Bronchial epithelial cell (primary cell): ENCODE measurements around the gene RETREG3. TPM values are rescaled to one million over a fixed set of nuclear protein-coding genes. Genes with fewer than 3 reads are reported as not detected.

ENCODE experiments used
- DNase-seq: peaks from one replicate; pipeline ENCODE4 v3.0.0-alpha.2; 2010; ENCODE audit warnings: low read depth
- FAIRE-seq: peaks from 2 replicates; lab custom pipeline; 2011; peaks lifted over from hg19 to GRCh38; lab: Jason Lieb, UNC
- H3K27me3 ChIP-seq: 2 replicates; pipeline ENCODE4 v1.5.1; 2011; ENCODE audit warnings: low read length; ENCODE audit not compliant: control insufficient read depth, insufficient read depth
- H3K36me3 ChIP-seq: 2 replicates; pipeline ENCODE4 v1.5.1; 2011; ENCODE audit warnings: low read length; ENCODE audit not compliant: control insufficient read depth, insufficient read depth
- H3K4me3 ChIP-seq: 2 replicates; pipeline ENCODE4 v1.5.1; 2011; ENCODE audit warnings: mild to moderate bottlenecking, low read depth, low read length, control low read depth
- total RNA-seq: library from RNA; depleted of rRNA; stranded (reverse); fragments of >200 nt; gene quantifications from 2 replicates; pipeline ENCODE4 v1.2.1, GENCODE V29; 2014
- TF ChIP-seq, protein P1 (sequence below): IDR thresholded peaks from 2 replicates; pipeline ENCODE4 v1.5.1; 2011; ENCODE audit warnings: mild to moderate bottlenecking, moderate library complexity, low read length, control low read depth, inconsistent platforms; ENCODE audit not compliant: insufficient read depth, severe bottlenecking

RETREG3 gene
- total RNA-seq, 1 donor from 2014 or later = 66.1 TPM

DNA sequence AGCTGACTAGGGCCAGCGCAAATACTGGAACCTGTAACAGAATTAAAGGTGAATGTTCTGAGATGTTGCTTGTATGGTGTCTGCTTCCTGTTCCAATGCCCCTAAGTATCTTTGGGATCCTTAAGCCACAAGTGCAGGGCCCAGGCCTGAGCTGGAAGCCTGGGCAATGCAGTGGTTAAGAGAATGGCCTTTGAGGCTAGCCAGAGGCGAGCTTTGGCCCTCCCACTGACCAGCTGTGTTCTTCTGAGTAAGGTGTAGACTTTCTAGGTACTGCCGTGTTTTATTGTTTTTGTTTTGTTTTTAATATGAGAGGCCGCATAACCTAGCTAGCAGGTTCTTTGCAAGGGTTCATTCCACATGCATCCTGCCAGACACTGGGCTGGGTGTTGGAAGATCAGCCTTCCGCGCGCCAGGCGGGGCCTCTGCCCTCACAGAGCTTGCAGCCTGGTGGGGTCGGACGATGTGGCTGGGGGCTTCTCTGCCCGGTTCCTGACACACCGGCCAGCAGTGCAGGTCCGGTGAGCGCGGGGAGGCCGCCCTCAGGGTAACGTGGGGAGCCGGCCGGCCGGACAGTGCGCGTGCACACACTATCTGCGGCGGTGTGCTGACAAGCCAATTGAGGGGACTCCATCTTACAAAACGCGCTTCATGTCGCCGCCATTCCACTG is 42.8 kb downstream of the RETREG3 start:
- H3K36me3 ChIP-seq = peaks cover 45% of the 10 kb centered on the region
- no peaks in the 10 kb centered on the region for H3K27me3 ChIP-seq
- FAIRE-seq (no peak), DNase-seq (no peak)
- H3K4me3 ChIP-seq = peak overlapping the region; percentile 99
- TF ChIP-seq, protein P1, sequence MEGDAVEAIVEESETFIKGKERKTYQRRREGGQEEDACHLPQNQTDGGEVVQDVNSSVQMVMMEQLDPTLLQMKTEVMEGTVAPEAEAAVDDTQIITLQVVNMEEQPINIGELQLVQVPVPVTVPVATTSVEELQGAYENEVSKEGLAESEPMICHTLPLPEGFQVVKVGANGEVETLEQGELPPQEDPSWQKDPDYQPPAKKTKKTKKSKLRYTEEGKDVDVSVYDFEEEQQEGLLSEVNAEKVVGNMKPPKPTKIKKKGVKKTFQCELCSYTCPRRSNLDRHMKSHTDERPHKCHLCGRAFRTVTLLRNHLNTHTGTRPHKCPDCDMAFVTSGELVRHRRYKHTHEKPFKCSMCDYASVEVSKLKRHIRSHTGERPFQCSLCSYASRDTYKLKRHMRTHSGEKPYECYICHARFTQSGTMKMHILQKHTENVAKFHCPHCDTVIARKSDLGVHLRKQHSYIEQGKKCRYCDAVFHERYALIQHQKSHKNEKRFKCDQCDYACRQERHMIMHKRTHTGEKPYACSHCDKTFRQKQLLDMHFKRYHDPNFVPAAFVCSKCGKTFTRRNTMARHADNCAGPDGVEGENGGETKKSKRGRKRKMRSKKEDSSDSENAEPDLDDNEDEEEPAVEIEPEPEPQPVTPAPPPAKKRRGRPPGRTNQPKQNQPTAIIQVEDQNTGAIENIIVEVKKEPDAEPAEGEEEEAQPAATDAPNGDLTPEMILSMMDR = no peak

DNA sequence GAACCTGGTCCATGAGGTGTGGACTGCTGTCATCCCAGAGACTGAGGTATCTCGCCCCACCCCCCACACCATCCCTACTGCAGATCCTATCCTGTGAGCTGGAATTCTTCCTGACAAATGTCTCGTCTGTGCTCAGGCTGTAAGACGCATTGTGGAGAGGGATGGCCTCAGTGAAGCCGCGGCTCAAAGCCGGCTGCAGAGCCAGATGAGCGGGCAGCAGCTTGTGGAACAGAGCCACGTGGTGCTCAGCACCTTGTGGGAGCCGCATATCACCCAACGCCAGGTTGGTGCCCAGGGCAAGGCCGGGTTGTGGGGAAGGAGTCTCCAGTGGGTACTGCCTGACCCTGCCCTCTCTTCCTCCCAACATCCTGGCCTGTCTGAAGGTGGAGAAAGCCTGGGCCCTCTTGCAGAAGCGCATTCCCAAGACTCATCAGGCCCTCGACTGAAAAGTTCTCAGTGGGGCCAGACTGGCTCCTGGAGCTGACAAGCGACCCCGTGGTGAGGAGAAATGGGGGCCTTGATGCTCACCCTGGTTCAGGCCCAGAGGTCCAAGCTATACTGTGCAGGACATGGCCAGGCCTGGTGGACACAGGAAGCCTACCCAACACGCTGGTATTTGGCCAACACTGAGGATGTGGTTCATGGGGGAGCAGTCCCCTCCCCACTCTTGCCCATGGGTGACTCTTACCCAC is 43.5 kb downstream of the RETREG3 start:
- FAIRE-seq = no peak
- Histone ChIP-seq H3K27me3 (no peaks in the 10 kb centered on the region), H3K36me3 (peaks cover 44% of the 10 kb centered on the region), H3K4me3 (no peak overlapping the region)
- no peak for DNase-seq
- TF ChIP-seq, protein P1 = no peak

DNA sequence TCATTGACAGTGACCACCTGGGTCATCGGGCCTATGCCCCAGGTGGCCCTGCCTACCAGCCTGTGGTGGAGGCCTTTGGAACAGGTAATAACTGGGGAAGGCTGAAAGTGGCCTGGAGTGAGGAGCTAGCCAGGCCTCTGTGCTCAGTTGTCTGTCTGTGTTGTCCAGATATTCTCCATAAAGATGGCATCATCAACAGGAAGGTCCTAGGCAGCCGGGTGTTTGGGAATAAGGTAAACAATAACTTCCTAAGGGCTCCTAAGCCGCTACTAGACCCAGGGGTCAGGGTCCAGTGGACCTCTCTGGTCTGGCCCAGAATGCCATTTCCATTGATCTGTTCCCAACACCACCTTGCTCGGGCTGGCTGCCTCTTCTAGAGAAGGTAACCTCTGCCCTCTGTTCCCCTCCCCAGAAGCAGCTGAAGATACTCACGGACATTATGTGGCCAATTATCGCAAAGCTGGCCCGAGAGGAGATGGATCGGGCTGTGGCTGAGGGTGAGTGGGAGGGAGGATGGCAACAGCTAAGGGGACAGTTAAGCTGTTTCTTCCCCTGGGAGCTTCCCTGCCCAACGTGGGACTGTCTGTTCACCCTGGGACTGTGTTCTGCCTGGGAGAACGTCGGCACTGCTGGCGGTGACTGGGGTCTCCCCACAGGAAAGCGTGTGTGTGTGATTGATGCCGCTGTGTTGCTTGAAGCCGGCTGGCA is 44.2 kb downstream of the RETREG3 start:
- H3K36me3 ChIP-seq = peaks cover 41% of the 10 kb centered on the region
- H3K4me3 ChIP-seq = no peak overlapping the region
- no peak for DNase-seq
- FAIRE-seq = no peak
- TF ChIP-seq, protein P1 = no peak
- no peaks in the 10 kb centered on the region for H3K27me3 ChIP-seq

DNA sequence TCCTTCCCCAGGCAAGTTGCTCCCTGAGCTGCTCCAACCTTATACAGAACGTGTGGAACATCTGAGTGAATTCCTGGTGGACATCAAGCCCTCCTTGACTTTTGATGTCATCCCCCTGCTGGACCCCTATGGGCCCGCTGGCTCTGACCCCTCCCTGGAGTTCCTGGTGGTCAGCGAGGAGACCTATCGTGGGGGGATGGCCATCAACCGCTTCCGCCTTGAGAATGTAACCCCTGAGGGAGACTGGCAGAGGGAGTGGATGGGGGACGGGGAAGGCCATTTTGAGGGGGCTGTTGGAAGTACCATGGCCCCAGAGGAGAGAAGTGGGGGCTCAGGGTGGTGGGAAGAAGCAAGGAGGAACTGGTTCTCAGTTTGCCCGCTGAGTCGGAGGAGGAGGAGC is 45.2 kb downstream of the RETREG3 start:
- DNase-seq = no peak
- H3K4me3 ChIP-seq = no peak overlapping the region
- TF ChIP-seq, protein P1 = no peak
- no peak for FAIRE-seq
- peaks cover 33% of the 10 kb centered on the region for H3K36me3 ChIP-seq
- no peaks in the 10 kb centered on the region for H3K27me3 ChIP-seq

DNA sequence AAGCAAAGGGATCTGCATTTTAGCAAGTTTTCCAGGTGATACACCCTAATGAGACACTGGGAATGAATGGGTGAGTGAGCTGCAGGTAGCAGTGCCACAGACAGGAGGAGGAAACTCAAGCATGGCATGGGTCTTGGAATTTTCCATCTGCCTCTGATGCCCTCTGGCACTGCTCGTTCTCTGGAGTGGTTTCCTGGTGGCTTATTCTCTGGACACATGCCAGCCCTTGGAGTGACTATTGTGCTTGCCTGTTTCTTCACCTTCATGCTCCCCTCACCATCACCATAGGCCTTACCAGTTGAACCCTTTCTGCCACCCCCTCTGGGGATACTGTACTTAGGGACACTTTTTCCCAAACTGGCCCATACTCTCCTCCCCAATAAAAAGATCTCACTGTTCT is 45.6 kb downstream of the RETREG3 start:
- TF ChIP-seq, protein P1 = no peak
- Histone ChIP-seq H3K4me3 (peak overlapping the region; percentile 95), H3K27me3 (no peaks in the 10 kb centered on the region), H3K36me3 (peaks cover 29% of the 10 kb centered on the region)
- DNase-seq (peak; percentile 33), FAIRE-seq (no peak)
